ENCODE data around the gene ERBB2. TPM values are rescaled to one million over a fixed set of nuclear protein-coding genes. Genes with fewer than 3 reads are reported as not detected.

ERBB2 gene
- total RNA-seq, 1 experiment from 2014 or later, result 216 TPM

DNA sequence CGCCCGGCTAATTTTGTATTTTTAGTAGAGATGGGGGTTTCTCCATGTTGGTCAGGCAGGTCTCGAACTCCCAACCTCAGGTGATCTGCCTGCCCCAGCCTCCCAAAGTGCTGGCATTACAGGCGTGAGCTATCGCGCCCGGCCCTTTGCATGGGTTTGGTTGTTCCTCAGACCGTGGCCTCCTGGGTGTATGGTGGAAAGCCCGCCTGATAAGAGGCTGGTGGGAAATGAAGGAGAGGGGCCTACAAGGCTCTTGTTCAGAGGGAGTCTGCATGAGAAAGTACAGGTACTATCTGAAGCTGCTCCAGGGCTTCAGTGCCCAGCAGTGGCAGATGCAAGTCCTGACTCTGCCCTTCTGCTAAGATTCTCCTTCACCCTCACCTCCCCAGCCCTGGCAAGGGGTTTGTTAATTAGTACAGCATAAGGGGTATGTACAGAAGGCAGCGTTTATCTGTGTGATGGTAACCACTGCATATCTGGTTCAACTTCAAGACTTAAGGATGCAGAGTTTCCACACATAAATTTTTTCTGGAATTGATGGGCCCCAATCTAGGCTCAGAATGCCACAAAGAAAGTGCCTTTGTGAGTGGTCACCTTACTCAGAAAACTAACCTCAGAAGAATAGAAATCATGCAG lies 62.1 kb downstream of the ERBB2 start:
- H3K56ac ChIP-seq (ENCODE audit: insufficient read length, low read depth, low read length), result no peak overlapping the region
- no peak overlapping the region for H3T11ph ChIP-seq (ENCODE audit: low read length)
- no peaks in the 10 kb centered on the region for H3K79me1 ChIP-seq (ENCODE audit: insufficient read depth, low read depth, low read length, poor library complexity, severe bottlenecking)
- no peaks in the 10 kb centered on the region for H4K20me1 ChIP-seq (ENCODE audit: control insufficient read depth, insufficient read depth, insufficient read length)
- no peak overlapping the region for H2AK5ac ChIP-seq (ENCODE audit: insufficient read length, low read length)
- H3K9ac ChIP-seq (ENCODE audit: extremely low read depth, insufficient read length, low read length), result no peak overlapping the region
- TF ChIP-seq CTCF (conservative IDR thresholded peaks at IDR 0.05), result no peak
- H3K27ac ChIP-seq (ENCODE audit: insufficient read length, low read depth, low read length), result no peak overlapping the region
- no peaks in the 10 kb centered on the region for H3K4me1 ChIP-seq (ENCODE audit: insufficient read depth, low read length)
- H3K23ac ChIP-seq (ENCODE audit: insufficient read length, low read depth, low read length), result no peak overlapping the region
- Mint-ChIP-seq H3K36me3 (ENCODE audit: insufficient read depth in 1 of 3, low read depth in 3 of 3) (no peaks in the 10 kb centered on the region), H3K27me3 (ENCODE audit: low read depth) (peaks cover 33% of the 10 kb centered on the region), H3K27ac (no peak overlapping the region), H3K4me3 (no peak overlapping the region), H3K4me1 (peaks cover 6 to 17% of the 10 kb centered on the region in 2 experiments), H3K9me3 (no peaks in the 10 kb centered on the region; a peak in 1 of 5 replicates)
- H3K4ac ChIP-seq (ENCODE audit: low read depth, low read length), result no peak overlapping the region
- DNase-seq, result no peak
- H3K9me3 ChIP-seq (ENCODE audit: control insufficient read depth, low read depth, low read length), result no peaks in the 10 kb centered on the region
- no peak overlapping the region for H3K14ac ChIP-seq (ENCODE audit: insufficient read depth, low read length)
- no peak overlapping the region for H2BK15ac ChIP-seq (ENCODE audit: low read depth, low read length)
- H3K27me3 ChIP-seq (ENCODE audit: insufficient read depth, low read length), result no peaks in the 10 kb centered on the region
- H3K4me2 ChIP-seq (ENCODE audit: insufficient read depth, insufficient read length, low read length), result no peak overlapping the region
- no peaks in the 10 kb centered on the region for H3K23me2 ChIP-seq (ENCODE audit: insufficient read length, low read depth, low read length, poor library complexity, severe bottlenecking)
- H3K18ac ChIP-seq (ENCODE audit: insufficient read length, low read depth, low read length), result no peak overlapping the region
- WGBS (ENCODE audit: extremely low coverage, insufficient read length, low lambda C conversion rate), result no CpG with 5 or more reads among the region's 10 CpGs
- H3K79me2 ChIP-seq (ENCODE audit: insufficient read depth, low read length), result no peaks in the 10 kb centered on the region
- H2BK120ac ChIP-seq (ENCODE audit: low read depth, low read length, poor library complexity, severe bottlenecking), result no peak overlapping the region
- H4K8ac ChIP-seq (replicated peaks; ENCODE audit: insufficient read length, low read depth, low read length), result no peak overlapping the region
- no peak overlapping the region for H4K91ac ChIP-seq (ENCODE audit: insufficient read length, low read depth, low read length)
- no peak overlapping the region for H4K5ac ChIP-seq (ENCODE audit: insufficient read length, low read depth, low read length)
- no peak overlapping the region for H2AFZ ChIP-seq (ENCODE audit: low read length)
- no peak overlapping the region for H2BK5ac ChIP-seq (ENCODE audit: insufficient read length, low read length)
- no peak overlapping the region for H2BK12ac ChIP-seq (ENCODE audit: insufficient read length, low read depth, low read length)
- no peak overlapping the region for H2BK20ac ChIP-seq (ENCODE audit: low read depth, low read length, poor library complexity, severe bottlenecking)
